Measurements from ENCODE around the gene ITGA2.

DNA sequence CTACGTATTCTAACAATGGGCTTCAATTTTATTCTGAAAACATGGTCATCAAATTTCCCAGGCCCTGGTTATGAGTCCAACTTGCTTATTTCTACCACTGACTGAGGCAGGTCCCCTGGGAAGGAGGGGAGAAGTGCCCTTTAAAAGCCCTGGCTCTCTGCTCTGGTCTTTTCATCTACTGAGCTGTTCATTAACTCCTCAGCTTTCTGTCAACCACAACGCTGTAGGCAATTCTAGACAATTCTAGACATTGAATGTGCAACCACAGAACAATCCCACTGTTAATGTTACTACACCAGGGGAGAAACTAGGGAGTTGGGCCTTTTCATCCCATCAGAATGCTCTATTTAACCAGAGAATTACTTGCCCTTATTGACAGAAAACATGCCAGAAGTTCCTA lies 110.4 kb downstream of the ITGA2 start:
- TF ChIP-seq POLR2A (IDR thresholded peaks at IDR 0.05), result no peak
- TF ChIP-seq CTCF (IDR thresholded peaks at IDR 0.05 in 4 of 5, conservative IDR thresholded peaks at IDR 0.05 in 1 of 5), result no peak
